NCI-H1694 (cell line): ENCODE data around the gene C6.

Experiments
- DNase-seq: peaks from one replicate; lab custom pipeline; 2025; lab: John Stamatoyannopoulos, UW

C6 gene

GRCh38 chr5:41120600-41120999 lies 92.7 kb downstream of the C6 start:
- DNase-seq: no peak

- peak; percentile 23 for DNase-seq
Observed at GRCh38 chr5:41118177-41118576, 95.2 kb downstream of the C6 start.

GRCh38 chr5:41115281-41115680 lies 98.1 kb downstream of the C6 start:
- no peak for DNase-seq

GRCh38 chr5:41112486-41113455 lies 100.6 kb downstream of the C6 start:
- no peak for DNase-seq

- DNase-seq: no peak
Observed at GRCh38 chr5:41109186-41109585, 104.1 kb downstream of the C6 start.

GRCh38 chr5:41102341-41102740 lies 111.0 kb downstream of the C6 start:
- no peak for DNase-seq

- peak; percentile 26 for DNase-seq
Observed at GRCh38 chr5:41097642-41098041, 115.7 kb downstream of the C6 start.

- DNase-seq: no peak
Observed at GRCh38 chr5:41095324-41096101, 117.8 kb downstream of the C6 start.

GRCh38 chr5:41094871-41095270 lies 118.5 kb downstream of the C6 start:
- DNase-seq: no peak

- no peak for DNase-seq
Observed at GRCh38 chr5:41093803-41094202, 119.5 kb downstream of the C6 start.
